Thoracic aorta (tissue), 2 donors: ENCODE data around the gene SKAP2. TPM values are rescaled to one million over a fixed set of nuclear protein-coding genes. Genes with fewer than 3 reads are reported as not detected.

Source experiments
- ATAC-seq: fragments of 150-250 bp; one replicate; pipeline ENCODE4 v1.8.0; 2017; ENCODE audit warnings: low read depth; ENCODE audit not compliant: insufficient number of reproducible peaks, low FRiP score
- DNase-seq: peaks from one replicate; pipeline ENCODE4 v3.0.0-alpha.2; 2020; ENCODE audit warnings: low spot score
- H3K27ac ChIP-seq, 2 donors: fragments of 200-600 bp; sonication (generic); 1 replicate in 1 of 2; 2 replicates in 1 of 2; pipeline ENCODE4 v1.5.1; 2016; ENCODE audit warnings: mild to moderate bottlenecking in 2 of 2, moderate library complexity in 2 of 2
- H3K27me3 ChIP-seq: fragments of 200-600 bp; sonication (generic); replicated peaks from 2 replicates; pipeline ENCODE4 v1.6.0; 2016; ENCODE audit warnings: mild to moderate bottlenecking; ENCODE audit not compliant: insufficient read depth
- H3K36me3 ChIP-seq: fragments of 200-600 bp; sonication (generic); one replicate; pipeline ENCODE4 v1.5.1; 2016
- H3K4me1 ChIP-seq, 2 donors: fragments of 200-600 bp; sonication (generic); 1 replicate in 1 of 2; 2 replicates in 1 of 2; pipeline versions ENCODE4 v1.5.1 to v1.6.0; 2016; ENCODE audit warnings: low read depth in 2 of 2, mild to moderate bottlenecking in 1 of 2; ENCODE audit not compliant: control insufficient read depth in 1 of 2
- H3K4me3 ChIP-seq: fragments of 200-600 bp; sonication (generic); 2 replicates; pipeline ENCODE4 v1.5.1; 2016; ENCODE audit warnings: mild to moderate bottlenecking
- H3K9me3 ChIP-seq: fragments of 200-600 bp; sonication (generic); 2 replicates; pipeline ENCODE4 v1.5.1; 2016
- total RNA-seq, 2 donors: library from RNA; depleted of rRNA; stranded (reverse); fragments of >200 nt; gene quantifications; one replicate each; pipeline versions ENCODE4 v1.1.0 to v1.2.3, GENCODE V29; 2016
- TF ChIP-seq, protein P1 (sequence below): fragments of 200-600 bp; sonication (generic); IDR thresholded peaks from one replicate; pipeline ENCODE4 v1.5.1; 2019; ENCODE audit warnings: antibody characterized with exemption

SKAP2 gene
- total RNA-seq, 2 donors from 2014 or later: 16.6 to 29.0 TPM

- H3K4me3 ChIP-seq: no peak overlapping the region
- ATAC-seq (no peak), DNase-seq (no peak)
- H3K9me3 ChIP-seq: no peaks in the 10 kb centered on the region
- H3K27me3 ChIP-seq: no peaks in the 10 kb centered on the region
- H3K36me3 ChIP-seq: no peaks in the 10 kb centered on the region
- no peaks in the 10 kb centered on the region for H3K4me1 ChIP-seq
- TF ChIP-seq, protein P1, sequence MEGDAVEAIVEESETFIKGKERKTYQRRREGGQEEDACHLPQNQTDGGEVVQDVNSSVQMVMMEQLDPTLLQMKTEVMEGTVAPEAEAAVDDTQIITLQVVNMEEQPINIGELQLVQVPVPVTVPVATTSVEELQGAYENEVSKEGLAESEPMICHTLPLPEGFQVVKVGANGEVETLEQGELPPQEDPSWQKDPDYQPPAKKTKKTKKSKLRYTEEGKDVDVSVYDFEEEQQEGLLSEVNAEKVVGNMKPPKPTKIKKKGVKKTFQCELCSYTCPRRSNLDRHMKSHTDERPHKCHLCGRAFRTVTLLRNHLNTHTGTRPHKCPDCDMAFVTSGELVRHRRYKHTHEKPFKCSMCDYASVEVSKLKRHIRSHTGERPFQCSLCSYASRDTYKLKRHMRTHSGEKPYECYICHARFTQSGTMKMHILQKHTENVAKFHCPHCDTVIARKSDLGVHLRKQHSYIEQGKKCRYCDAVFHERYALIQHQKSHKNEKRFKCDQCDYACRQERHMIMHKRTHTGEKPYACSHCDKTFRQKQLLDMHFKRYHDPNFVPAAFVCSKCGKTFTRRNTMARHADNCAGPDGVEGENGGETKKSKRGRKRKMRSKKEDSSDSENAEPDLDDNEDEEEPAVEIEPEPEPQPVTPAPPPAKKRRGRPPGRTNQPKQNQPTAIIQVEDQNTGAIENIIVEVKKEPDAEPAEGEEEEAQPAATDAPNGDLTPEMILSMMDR: no peak
- H3K27ac ChIP-seq: no peak overlapping the region
These were observed 49.0 kb downstream of the SKAP2 start for GRCh38 chr7:26815426-26815825.

DNA sequence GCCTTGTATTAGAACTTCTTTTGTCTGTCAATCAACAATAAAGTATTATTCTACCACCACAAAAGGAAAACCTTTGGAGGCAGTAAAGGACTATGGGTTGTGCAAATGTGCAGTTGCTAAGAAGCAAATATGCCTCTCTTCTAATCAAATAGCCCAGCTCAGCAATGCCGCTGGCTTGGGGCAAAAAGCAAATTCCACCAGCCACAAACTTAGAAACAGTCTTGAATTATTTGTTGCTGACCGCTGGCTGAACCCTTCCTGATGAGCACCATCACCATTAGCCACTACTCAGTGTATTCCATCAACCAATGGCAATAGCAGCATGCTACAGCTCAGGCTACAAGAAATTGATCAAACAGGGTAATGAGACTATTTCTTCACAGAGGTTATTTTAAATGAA lies 51.0 kb downstream of the SKAP2 start:
- TF ChIP-seq, protein P1: no peak
- ATAC-seq (no peak), DNase-seq (no peak)
- no peaks in the 10 kb centered on the region for H3K4me1 ChIP-seq
- H3K27me3 ChIP-seq: no peaks in the 10 kb centered on the region
- no peak overlapping the region for H3K4me3 ChIP-seq
- no peaks in the 10 kb centered on the region for H3K36me3 ChIP-seq
- no peak overlapping the region for H3K27ac ChIP-seq
- no peaks in the 10 kb centered on the region for H3K9me3 ChIP-seq

DNA sequence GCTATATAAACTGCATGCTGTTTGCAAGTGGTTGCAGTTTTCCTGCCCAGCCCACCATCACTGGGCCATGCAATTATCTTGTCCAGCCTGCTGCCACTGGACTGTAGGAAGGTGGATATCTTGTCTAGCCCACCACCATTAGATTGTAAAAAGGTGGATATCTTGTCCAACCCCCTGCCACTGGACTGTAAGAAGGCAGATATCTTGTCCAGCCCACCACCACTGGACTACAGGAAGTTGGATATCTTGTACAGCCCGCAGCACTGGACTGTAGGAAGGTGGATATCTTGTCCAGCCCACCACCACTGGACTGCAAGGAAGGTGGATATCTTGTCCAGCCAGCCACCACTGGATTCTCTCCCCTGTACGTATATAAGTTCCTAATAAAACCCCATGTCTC lies 69.8 kb downstream of the SKAP2 start:
- Histone ChIP-seq H3K4me3 (no peak overlapping the region), H3K27ac (no peak overlapping the region), H3K36me3 (no peaks in the 10 kb centered on the region), H3K9me3 (no peaks in the 10 kb centered on the region), H3K27me3 (no peaks in the 10 kb centered on the region), H3K4me1 (no peaks in the 10 kb centered on the region)
- TF ChIP-seq, protein P1: no peak
- ATAC-seq (no peak), DNase-seq (no peak)

DNA sequence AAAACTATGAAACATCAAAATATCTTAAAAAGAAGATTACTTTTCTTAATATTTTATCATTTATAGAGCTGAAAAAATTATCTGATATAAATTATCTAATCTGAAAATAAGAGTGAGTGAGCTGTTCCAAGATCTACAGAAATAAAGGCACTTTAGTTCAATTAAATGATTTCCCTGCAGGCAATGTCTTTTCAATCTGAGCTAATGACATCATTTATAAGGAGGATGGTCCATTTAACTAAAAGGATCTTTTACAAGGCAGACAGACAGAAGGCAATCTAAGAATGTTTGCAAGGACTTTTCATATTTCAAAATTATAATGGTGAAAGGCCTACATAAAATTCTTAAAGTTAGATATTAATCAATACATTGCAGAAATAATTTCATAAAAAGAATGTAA lies 71.8 kb downstream of the SKAP2 start:
- Histone ChIP-seq H3K27me3 (no peaks in the 10 kb centered on the region), H3K27ac (no peak overlapping the region), H3K4me3 (no peak overlapping the region), H3K4me1 (no peaks in the 10 kb centered on the region), H3K9me3 (no peaks in the 10 kb centered on the region), H3K36me3 (no peaks in the 10 kb centered on the region)
- TF ChIP-seq, protein P1: no peak
- ATAC-seq (no peak), DNase-seq (no peak)

GRCh38 chr7:26792006-26792405 lies 72.4 kb downstream of the SKAP2 start:
- no peak overlapping the region for H3K27ac ChIP-seq
- no peak overlapping the region for H3K4me3 ChIP-seq
- no peaks in the 10 kb centered on the region for H3K27me3 ChIP-seq
- ATAC-seq (no peak), DNase-seq (no peak)
- no peaks in the 10 kb centered on the region for H3K9me3 ChIP-seq
- H3K4me1 ChIP-seq: no peaks in the 10 kb centered on the region
- H3K36me3 ChIP-seq: no peaks in the 10 kb centered on the region
- TF ChIP-seq, protein P1: no peak
